Measurements from ENCODE around the gene STAMBP. TPM values are rescaled to one million over a fixed set of nuclear protein-coding genes. Genes with fewer than 3 reads are reported as not detected.

STAMBP gene
- total and polyA plus RNA-seq, 2 of the 4 experiments (the other 2 are of a cell fraction): 29.7 to 38.7 TPM

DNA sequence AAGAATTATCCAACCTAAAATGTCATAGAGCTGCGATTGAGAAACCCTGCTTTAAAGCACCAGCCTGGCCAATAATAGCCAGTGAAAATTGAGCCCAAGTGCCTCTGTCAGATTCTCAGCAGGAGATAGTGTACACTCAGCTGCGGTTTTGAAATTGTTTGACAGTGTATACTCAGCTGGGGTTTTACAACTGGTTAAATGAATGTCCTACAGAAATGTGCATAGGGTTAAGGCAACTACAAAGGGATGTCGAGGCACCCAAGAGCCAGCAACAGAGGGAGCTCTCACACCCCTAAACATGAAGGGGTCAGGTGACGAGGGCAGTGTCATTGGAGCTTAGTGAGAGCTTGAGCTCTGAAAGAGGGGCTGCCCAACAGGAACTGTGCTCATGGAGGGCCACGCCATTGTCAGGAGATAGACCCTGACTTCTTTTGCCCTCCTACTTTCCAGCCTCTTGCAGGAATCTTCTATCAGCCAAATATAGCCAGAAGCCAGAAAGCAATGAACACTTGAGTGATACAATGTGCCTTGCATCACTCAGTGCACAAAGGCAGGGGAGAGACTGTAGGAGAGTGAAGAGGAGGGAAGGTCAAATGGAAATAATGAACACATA, 79.2 kb downstream of the STAMBP start:
- Histone ChIP-seq H4K20me1 (ENCODE audit: insufficient read depth, low read length) (peaks cover 48% of the 10 kb centered on the region), H2BK20ac (ENCODE audit: low read depth, low read length) (no peak overlapping the region), H3K36me3 (ENCODE audit: control insufficient read depth, insufficient read depth, low read length) (peaks cover 47% of the 10 kb centered on the region), H3K9me3 (ENCODE audit: control insufficient read depth, insufficient read depth, low read length) (no peaks in the 10 kb centered on the region), H3K18ac (ENCODE audit: low read depth, low read length) (no peak overlapping the region), H2BK15ac (ENCODE audit: low read depth, low read length) (no peak overlapping the region), H3K27ac (ENCODE audit: insufficient read depth, low read length) (no peak overlapping the region), H3K23ac (ENCODE audit: low read depth, low read length) (no peak overlapping the region), H2AFZ (replicated peaks; ENCODE audit: low read length, poor library complexity) (no peak overlapping the region), H3K4ac (ENCODE audit: low read depth, low read length) (no peak overlapping the region), H2AK9ac (replicated peaks; ENCODE audit: low read depth, low read length, poor library complexity) (no peak overlapping the region), H3K4me3 (ENCODE audit: insufficient read depth, low read depth, low read length) (no peak overlapping the region), H3K14ac (replicated peaks; ENCODE audit: low read depth, low read length) (no peak overlapping the region), H3K79me1 (ENCODE audit: low read depth in 1 of 2, low read length in 2 of 2) (peaks cover 20 to 43% of the 10 kb centered on the region in 2 experiments), H3K4me1 (ENCODE audit: control insufficient read depth, insufficient read depth, low read length) (no peaks in the 10 kb centered on the region; the same call in 1 of the 2 replicates), H2BK5ac (ENCODE audit: low read depth, low read length, poor library complexity, severe bottlenecking) (no peak overlapping the region), H3K4me2 (ENCODE audit: low read depth, low read length) (no peak overlapping the region), H2AK5ac (ENCODE audit: low read depth, low read length) (no peak overlapping the region), H3K27me3 (ENCODE audit: control insufficient read depth, insufficient read depth, low read length) (no peaks in the 10 kb centered on the region), H3K9me1 (ENCODE audit: insufficient read depth, low read length) (no peaks in the 10 kb centered on the region), H3K56ac (ENCODE audit: extremely low read depth, insufficient read depth, low read length) (no peak overlapping the region), H2BK120ac (ENCODE audit: low read depth, low read length) (no peak overlapping the region), H3K9ac (ENCODE audit: low read depth, low read length) (no peak overlapping the region), H4K8ac (ENCODE audit: low read depth in 2 of 2, low read length in 2 of 2) (no peak overlapping the region), H4K5ac (ENCODE audit: low read depth, low read length) (no peak overlapping the region), H4K91ac (ENCODE audit: insufficient read depth, low read depth, low read length) (no peak overlapping the region)
- in situ Hi-C loops (cut with MboI; ENCODE audit: low sequenced_read_pairs) (no loop called here), intact Hi-C loops (cut with micrococcal nuclease) (no loop called here), dilution Hi-C loops (cut with HindIII; ENCODE audit: low sequenced_read_pairs, unreplicated experiment) (no loop called here)
- ATAC-seq (ENCODE audit: low read depth) (peak; percentile 56), DNase-seq (peak; percentile 62)
- CTCF ChIA-PET: interaction anchor here (0.6 to 1.1 kb wide), 2 partner anchors 81 to 240 kb away, joined by 3 to 4 read pairs; no protein-coding TSS in a partner anchor
- POLR2A ChIA-PET (ENCODE audit: unreplicated experiment): no interaction called here
- no TSS peak for BruUV-seq (replicated peaks)
- 100% methylated on average over 1 of the region's 5 CpGs; no CpG with 5 or more reads in 1 of the 2 experiments for whole genome bisulfite sequencing, 2 experiments (ENCODE audit: extremely low coverage in 2 of 2, insufficient read length in 1 of 2)
- TF ChIP-seq, protein P1, sequence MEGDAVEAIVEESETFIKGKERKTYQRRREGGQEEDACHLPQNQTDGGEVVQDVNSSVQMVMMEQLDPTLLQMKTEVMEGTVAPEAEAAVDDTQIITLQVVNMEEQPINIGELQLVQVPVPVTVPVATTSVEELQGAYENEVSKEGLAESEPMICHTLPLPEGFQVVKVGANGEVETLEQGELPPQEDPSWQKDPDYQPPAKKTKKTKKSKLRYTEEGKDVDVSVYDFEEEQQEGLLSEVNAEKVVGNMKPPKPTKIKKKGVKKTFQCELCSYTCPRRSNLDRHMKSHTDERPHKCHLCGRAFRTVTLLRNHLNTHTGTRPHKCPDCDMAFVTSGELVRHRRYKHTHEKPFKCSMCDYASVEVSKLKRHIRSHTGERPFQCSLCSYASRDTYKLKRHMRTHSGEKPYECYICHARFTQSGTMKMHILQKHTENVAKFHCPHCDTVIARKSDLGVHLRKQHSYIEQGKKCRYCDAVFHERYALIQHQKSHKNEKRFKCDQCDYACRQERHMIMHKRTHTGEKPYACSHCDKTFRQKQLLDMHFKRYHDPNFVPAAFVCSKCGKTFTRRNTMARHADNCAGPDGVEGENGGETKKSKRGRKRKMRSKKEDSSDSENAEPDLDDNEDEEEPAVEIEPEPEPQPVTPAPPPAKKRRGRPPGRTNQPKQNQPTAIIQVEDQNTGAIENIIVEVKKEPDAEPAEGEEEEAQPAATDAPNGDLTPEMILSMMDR (conservative IDR thresholded peaks at IDR 0.05; ENCODE audit: low read depth, low read length): peak; percentile 24; the same call in 1 of the 2 replicates
- TF ChIP-seq, protein P2, sequence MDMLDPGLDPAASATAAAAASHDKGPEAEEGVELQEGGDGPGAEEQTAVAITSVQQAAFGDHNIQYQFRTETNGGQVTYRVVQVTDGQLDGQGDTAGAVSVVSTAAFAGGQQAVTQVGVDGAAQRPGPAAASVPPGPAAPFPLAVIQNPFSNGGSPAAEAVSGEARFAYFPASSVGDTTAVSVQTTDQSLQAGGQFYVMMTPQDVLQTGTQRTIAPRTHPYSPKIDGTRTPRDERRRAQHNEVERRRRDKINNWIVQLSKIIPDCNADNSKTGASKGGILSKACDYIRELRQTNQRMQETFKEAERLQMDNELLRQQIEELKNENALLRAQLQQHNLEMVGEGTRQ (IDR thresholded peaks at IDR 0.05; ENCODE audit: low read depth, low read length): 0 out of 2 replicates have a peak, but pooled peaks have one; percentile 13
- TF ChIP-seq SMC3 (IDR thresholded peaks at IDR 0.05; ENCODE audit: low read depth, low read length): no peak
- no peak for TF ChIP-seq MAZ (IDR thresholded peaks at IDR 0.05; ENCODE audit: borderline replicate concordance, low read depth, low read length)

Data from IMR-90 (cell line).